Measurements from ENCODE around the gene SACM1L.
A peak's percentile ranks its signal among the peaks of the same experiment; 100 is the strongest.

DNA sequence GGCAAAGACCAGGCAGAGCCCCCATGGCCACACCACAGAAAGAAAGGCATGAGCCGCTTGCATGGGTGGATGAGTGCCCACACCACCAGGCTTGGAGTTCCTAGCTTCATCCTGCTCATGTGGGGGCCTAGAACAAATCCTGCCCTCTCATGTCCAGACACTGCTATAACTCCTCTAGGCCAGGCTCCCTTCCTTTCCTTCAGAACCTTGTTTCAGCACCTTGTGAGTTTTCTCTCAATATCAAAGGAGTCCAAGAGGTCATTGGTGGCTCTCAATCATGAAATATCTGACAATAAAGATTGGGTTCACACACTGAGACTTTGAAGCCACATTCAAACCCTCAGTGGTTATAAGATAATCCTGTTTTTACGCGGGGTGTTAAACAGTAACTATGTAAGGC, 94.5 kb downstream of the SACM1L start:
- TF ChIP-seq POLR2AphosphoS5 (IDR thresholded peaks at IDR 0.05; ENCODE audit: low read depth, low read length) (no peak), POLR2A (IDR thresholded peaks at IDR 0.05; ENCODE audit: control extremely low read depth in 1 of 2, low read depth in 2 of 2, low read length in 2 of 2) (no peak), CEBPB (IDR thresholded peaks at IDR 0.05; ENCODE audit: low read depth, low read length) (no peak), EZH2 (IDR thresholded peaks at IDR 0.05; ENCODE audit: low read depth, low read length, severe bottlenecking) (no peak), TCF12 (IDR thresholded peaks at IDR 0.05; ENCODE audit: low read depth, low read length) (no peak), CHD2 (IDR thresholded peaks at IDR 0.05; ENCODE audit: low read length) (no peak)
- TF ChIP-seq, protein P1, sequence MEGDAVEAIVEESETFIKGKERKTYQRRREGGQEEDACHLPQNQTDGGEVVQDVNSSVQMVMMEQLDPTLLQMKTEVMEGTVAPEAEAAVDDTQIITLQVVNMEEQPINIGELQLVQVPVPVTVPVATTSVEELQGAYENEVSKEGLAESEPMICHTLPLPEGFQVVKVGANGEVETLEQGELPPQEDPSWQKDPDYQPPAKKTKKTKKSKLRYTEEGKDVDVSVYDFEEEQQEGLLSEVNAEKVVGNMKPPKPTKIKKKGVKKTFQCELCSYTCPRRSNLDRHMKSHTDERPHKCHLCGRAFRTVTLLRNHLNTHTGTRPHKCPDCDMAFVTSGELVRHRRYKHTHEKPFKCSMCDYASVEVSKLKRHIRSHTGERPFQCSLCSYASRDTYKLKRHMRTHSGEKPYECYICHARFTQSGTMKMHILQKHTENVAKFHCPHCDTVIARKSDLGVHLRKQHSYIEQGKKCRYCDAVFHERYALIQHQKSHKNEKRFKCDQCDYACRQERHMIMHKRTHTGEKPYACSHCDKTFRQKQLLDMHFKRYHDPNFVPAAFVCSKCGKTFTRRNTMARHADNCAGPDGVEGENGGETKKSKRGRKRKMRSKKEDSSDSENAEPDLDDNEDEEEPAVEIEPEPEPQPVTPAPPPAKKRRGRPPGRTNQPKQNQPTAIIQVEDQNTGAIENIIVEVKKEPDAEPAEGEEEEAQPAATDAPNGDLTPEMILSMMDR (IDR thresholded peaks at IDR 0.05; ENCODE audit: control extremely low read depth in 1 of 3, insufficient read depth in 1 of 3, low read depth in 1 of 3, low read length in 3 of 3), result peak in 2 of 3 experiments; percentile 2 to 36; a peak in 2 of 4 replicates

Data from H1 (cell line).